ENCODE measurements around the gene TLR4. TPM values are rescaled to one million over a fixed set of nuclear protein-coding genes. Genes with fewer than 3 reads are reported as not detected.

Gene TLR4
- polyA plus RNA-seq, 2 of the 4 experiments (the other 2 are of a cell fraction), result 0.03 to 0.04 TPM

- TF ChIP-seq NFE2L2 (conservative IDR thresholded peaks at IDR 0.05; ENCODE audit: low read length), result no peak
Measured at GRCh38 chr9:117744369-117744768, 40.2 kb downstream of the TLR4 start (continued).

GRCh38 chr9:117744856-117745389 lies 40.7 kb downstream of the TLR4 start:
- TF ChIP-seq POLR2AphosphoS2 (conservative IDR thresholded peaks at IDR 0.05; ENCODE audit: low read length), result no peak
- TF ChIP-seq RNF2 (IDR thresholded peaks at IDR 0.05; ENCODE audit: borderline replicate concordance, low read depth), result no peak
- TF ChIP-seq ZFP36 (IDR thresholded peaks at IDR 0.05; ENCODE audit: borderline replicate concordance, partially characterized antibody), result no peak
- no peak for TF ChIP-seq CHD4 (IDR thresholded peaks at IDR 0.05; ENCODE audit: borderline replicate concordance)
- no peak for TF ChIP-seq HEYL (CRISPR knock-in tag; IDR thresholded peaks at IDR 0.05)
- TF ChIP-seq CEBPB (IDR thresholded peaks at IDR 0.05), result no peak
- TF ChIP-seq NPAS2 (CRISPR knock-in tag; IDR thresholded peaks at IDR 0.05; ENCODE audit: borderline replicate concordance), result no peak
- TF ChIP-seq TP53 (CRISPR knock-in tag; IDR thresholded peaks at IDR 0.05), result no peak
- no peak for TF ChIP-seq HOXB5 (CRISPR knock-in tag; IDR thresholded peaks at IDR 0.05)
- TF ChIP-seq SMC3 (IDR thresholded peaks at IDR 0.05), result no peak
- TF ChIP-seq ESRRA (IDR thresholded peaks at IDR 0.05; ENCODE audit: borderline replicate concordance, low read length), result no peak
- no peak for TF ChIP-seq MAFK (IDR thresholded peaks at IDR 0.05; ENCODE audit: partially characterized antibody)
- no peak for TF ChIP-seq ZNF302 (CRISPR knock-in tag; IDR thresholded peaks at IDR 0.05)
- TF ChIP-seq CBX8 (IDR thresholded peaks at IDR 0.05), result no peak
- TF ChIP-seq EP300 (IDR thresholded peaks at IDR 0.05), result no peak
- no peak for TF ChIP-seq NR3C1 (IDR thresholded peaks at IDR 0.05)
- no peak for TF ChIP-seq CTCF (IDR thresholded peaks at IDR 0.05)
- no peak for TF ChIP-seq MYC (IDR thresholded peaks at IDR 0.05; ENCODE audit: borderline replicate concordance, low read length)
- TF ChIP-seq EHF (CRISPR knock-in tag; IDR thresholded peaks at IDR 0.05), result no peak
- Histone ChIP-seq H3K9me3 (no peaks in the 10 kb centered on the region), H3K4me3 (no peak overlapping the region), H3K27ac (no peak overlapping the region), H3K4me2 (no peak overlapping the region), H3K4me1 (no peaks in the 10 kb centered on the region)
- ATAC-seq (no peak), DNase-seq (ENCODE audit: low read depth in 1 of 2, low spot score in 1 of 2) (no peak), FAIRE-seq (no peak)
- ChIA-PET POLR2A (no interaction called here), CTCF (no interaction called here)
- 69% methylated on average over 22 of the region's 46 CpGs for WGBS (ENCODE audit: missing lambda C conversion rate)

- 12% methylated on average over 8 of the region's 8 CpGs for WGBS (ENCODE audit: missing lambda C conversion rate)
- ATAC-seq (no peak), FAIRE-seq (no peak), DNase-seq (ENCODE audit: low read depth in 1 of 2, low spot score in 1 of 2) (no peak)
- Histone ChIP-seq H3K4me2 (no peak overlapping the region), H3K4me1 (no peaks in the 10 kb centered on the region), H3K9me3 (no peaks in the 10 kb centered on the region), H3K27ac (no peak overlapping the region), H3K4me3 (no peak overlapping the region)
- no peak for TF ChIP-seq MYC (IDR thresholded peaks at IDR 0.05; ENCODE audit: borderline replicate concordance, low read length)
- TF ChIP-seq RCOR1 (IDR thresholded peaks at IDR 0.05; ENCODE audit: low read depth, low read length), result no peak
- no peak for TF ChIP-seq RAD21 (conservative IDR thresholded peaks at IDR 0.05 in 1 of 2, IDR thresholded peaks at IDR 0.05 in 1 of 2)
- TF ChIP-seq POLR2AphosphoS2 (conservative IDR thresholded peaks at IDR 0.05; ENCODE audit: low read length), result no peak
- TF ChIP-seq NR3C1 (IDR thresholded peaks at IDR 0.05), result no peak
- TF ChIP-seq NPAS2 (CRISPR knock-in tag; IDR thresholded peaks at IDR 0.05; ENCODE audit: borderline replicate concordance), result no peak
- TF ChIP-seq ELK1 (IDR thresholded peaks at IDR 0.05; ENCODE audit: low read depth, low read length), result no peak
- no peak for TF ChIP-seq RARB (CRISPR knock-in tag; IDR thresholded peaks at IDR 0.05)
- TF ChIP-seq HOXB5 (CRISPR knock-in tag; IDR thresholded peaks at IDR 0.05), result no peak
- TF ChIP-seq PBX3 (IDR thresholded peaks at IDR 0.05), result no peak
- no peak for TF ChIP-seq EHF (CRISPR knock-in tag; IDR thresholded peaks at IDR 0.05)
- TF ChIP-seq EHMT2 (IDR thresholded peaks at IDR 0.05; ENCODE audit: low read depth), result no peak
- no peak for TF ChIP-seq KDM1A (IDR thresholded peaks at IDR 0.05; ENCODE audit: low read depth)
- TF ChIP-seq FOSL2 (IDR thresholded peaks at IDR 0.05), result no peak
- TF ChIP-seq FOSL2 (CRISPR knock-in tag; IDR thresholded peaks at IDR 0.05), result no peak
- no peak for TF ChIP-seq HEYL (CRISPR knock-in tag; IDR thresholded peaks at IDR 0.05)
- no peak for TF ChIP-seq HMGXB4 (CRISPR knock-in tag; IDR thresholded peaks at IDR 0.05; ENCODE audit: borderline replicate concordance)
- ChIA-PET CTCF (no interaction called here), POLR2A (no interaction called here)
Measured at GRCh38 chr9:117745598-117745997, 41.4 kb downstream of the TLR4 start.

All from A549 (cell line).